K562 (cell line): ENCODE measurements around the gene PSORS1C1.

Source experiments
- EP300 ChIP-seq: IDR thresholded peaks from 2 replicates; pipeline ENCODE4 v1.6.1; 2012; ENCODE audit warnings: low read length, improper control_type of control experiment
- EZH2 ChIP-seq: IDR thresholded peaks from 2 replicates; pipeline ENCODE4 v1.6.1; 2012; ENCODE audit warnings: low read depth, mild to moderate bottlenecking, inconsistent platforms, low read length, borderline replicate concordance
- ILF3 ChIP-seq: fragments of 450-650 bp; IDR thresholded peaks from 2 replicates; pipeline ENCODE4 v1.6.1; 2018; ENCODE audit warnings: antibody characterized with exemption, mild to moderate bottlenecking, moderate library complexity, borderline replicate concordance
- SP2 ChIP-seq: IDR thresholded peaks from 2 replicates; pipeline ENCODE4 v1.6.1; 2011; ENCODE audit warnings: mild to moderate bottlenecking, low read depth, low read length, moderate library complexity; ENCODE audit not compliant: poor library complexity, severe bottlenecking; ENCODE audit errors: extremely low read depth
- ZFP36 ChIP-seq: fragments of 150-350 bp; IDR thresholded peaks from 2 replicates; pipeline ENCODE4 v1.6.1; 2018; ENCODE audit warnings: low read length, low read depth; ENCODE audit not compliant: partially characterized antibody
- ZFX ChIP-seq: sonication (generic); formaldehyde crosslinking; IDR thresholded peaks from 2 replicates; pipeline ENCODE4 v1.8.0; 2022; ENCODE audit warnings: mild to moderate bottlenecking, missing genetic modification reagents, moderate library complexity
- ZNF121 ChIP-seq: sonication (generic); formaldehyde crosslinking; conservative IDR thresholded peaks from 2 replicates; pipeline ENCODE4 v1.8.0; 2022; ENCODE audit warnings: missing genetic modification reagents
- ZNF3 ChIP-seq: fragments of 250-450 bp; sonication (Bioruptor Pico); IDR thresholded peaks from 2 replicates; pipeline ENCODE4 v1.5.0; 2021; ENCODE audit warnings: mild to moderate bottlenecking, moderate library complexity
- TF ChIP-seq, protein P1 (sequence below): sonication (generic); formaldehyde crosslinking; IDR thresholded peaks from 2 replicates; pipeline ENCODE4 v1.8.0; 2022; ENCODE audit warnings: missing genetic modification reagents, mild to moderate bottlenecking, moderate library complexity, borderline replicate concordance
- TF ChIP-seq, protein P2 (sequence below), 3 experiments: IDR thresholded peaks in 2 of 3; conservative IDR thresholded peaks in 1 of 3; 2 replicates each; pipeline ENCODE4 v1.5.1; 2011 to 2012; ENCODE audit warnings: low read length in 3 of 3, mild to moderate bottlenecking in 3 of 3, control low read depth in 2 of 3, improper control_type of control experiment in 1 of 3, inconsistent platforms in 1 of 3, low read depth in 1 of 3, mixed read lengths in 1 of 3, moderate library complexity in 1 of 3; ENCODE audit not compliant: insufficient read depth in 2 of 3
- TF ChIP-seq, protein P3 (sequence below), 2 experiments: fragments of 450-650 bp; formaldehyde crosslinking in 1 of 2; IDR thresholded peaks; 2 replicates each; pipeline versions ENCODE4 v1.4.0 to v1.6.1; 2014 to 2020; ENCODE audit warnings: mild to moderate bottlenecking in 2 of 2, borderline replicate concordance in 1 of 2, low read depth in 1 of 2
- TF ChIP-seq, protein P4 (sequence below): fragments of 150-350 bp; IDR thresholded peaks from 2 replicates; pipeline ENCODE4 v1.6.1; 2014; ENCODE audit warnings: low read depth, mild to moderate bottlenecking, low read length, borderline replicate concordance

DNA sequence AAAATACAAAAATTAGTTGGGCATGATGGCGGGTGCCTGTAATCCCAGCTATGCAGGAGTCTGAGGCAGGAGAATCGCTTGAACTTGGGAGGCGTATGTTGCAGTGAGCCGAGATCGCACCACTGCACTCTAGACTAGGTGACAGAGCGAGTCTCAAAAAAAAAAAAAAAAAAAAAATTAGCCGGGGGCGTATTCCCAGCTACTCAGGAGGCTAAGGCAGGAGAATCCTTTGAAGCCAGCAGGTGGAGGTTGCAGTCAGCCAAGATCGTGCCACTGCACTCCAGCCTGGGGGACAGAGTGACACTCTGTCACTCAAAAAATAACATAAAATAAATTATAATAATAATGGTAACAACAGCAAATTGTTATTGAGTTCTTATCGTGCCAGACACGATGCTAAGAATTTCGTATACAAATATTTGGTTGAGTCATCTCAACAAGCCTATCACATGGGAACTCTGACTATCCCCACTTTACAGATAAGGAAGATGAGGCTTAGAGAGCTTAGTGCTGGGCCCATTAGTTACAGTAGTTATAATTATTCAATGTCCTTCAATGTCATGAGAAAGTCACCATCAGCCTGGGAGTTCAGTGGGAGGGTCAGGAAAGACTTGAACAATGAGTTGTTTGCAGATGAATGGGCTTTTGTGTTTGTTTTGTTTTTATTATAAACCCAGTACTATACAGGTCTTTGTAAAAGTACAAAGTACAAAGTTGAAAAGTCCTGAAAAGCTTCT is 21.7 kb upstream of the PSORS1C1 start:
- TF ChIP-seq, protein P1, sequence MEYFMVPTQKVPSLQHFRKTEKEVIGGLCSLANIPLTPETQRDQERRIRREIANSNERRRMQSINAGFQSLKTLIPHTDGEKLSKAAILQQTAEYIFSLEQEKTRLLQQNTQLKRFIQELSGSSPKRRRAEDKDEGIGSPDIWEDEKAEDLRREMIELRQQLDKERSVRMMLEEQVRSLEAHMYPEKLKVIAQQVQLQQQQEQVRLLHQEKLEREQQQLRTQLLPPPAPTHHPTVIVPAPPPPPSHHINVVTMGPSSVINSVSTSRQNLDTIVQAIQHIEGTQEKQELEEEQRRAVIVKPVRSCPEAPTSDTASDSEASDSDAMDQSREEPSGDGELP (CRISPR knock-in tag) = no peak
- TF ChIP-seq ZNF3 (CRISPR knock-in tag) = no peak
- TF ChIP-seq ILF3 = no peak
- TF ChIP-seq ZFP36 = peak; percentile 16
- TF ChIP-seq, protein P2, sequence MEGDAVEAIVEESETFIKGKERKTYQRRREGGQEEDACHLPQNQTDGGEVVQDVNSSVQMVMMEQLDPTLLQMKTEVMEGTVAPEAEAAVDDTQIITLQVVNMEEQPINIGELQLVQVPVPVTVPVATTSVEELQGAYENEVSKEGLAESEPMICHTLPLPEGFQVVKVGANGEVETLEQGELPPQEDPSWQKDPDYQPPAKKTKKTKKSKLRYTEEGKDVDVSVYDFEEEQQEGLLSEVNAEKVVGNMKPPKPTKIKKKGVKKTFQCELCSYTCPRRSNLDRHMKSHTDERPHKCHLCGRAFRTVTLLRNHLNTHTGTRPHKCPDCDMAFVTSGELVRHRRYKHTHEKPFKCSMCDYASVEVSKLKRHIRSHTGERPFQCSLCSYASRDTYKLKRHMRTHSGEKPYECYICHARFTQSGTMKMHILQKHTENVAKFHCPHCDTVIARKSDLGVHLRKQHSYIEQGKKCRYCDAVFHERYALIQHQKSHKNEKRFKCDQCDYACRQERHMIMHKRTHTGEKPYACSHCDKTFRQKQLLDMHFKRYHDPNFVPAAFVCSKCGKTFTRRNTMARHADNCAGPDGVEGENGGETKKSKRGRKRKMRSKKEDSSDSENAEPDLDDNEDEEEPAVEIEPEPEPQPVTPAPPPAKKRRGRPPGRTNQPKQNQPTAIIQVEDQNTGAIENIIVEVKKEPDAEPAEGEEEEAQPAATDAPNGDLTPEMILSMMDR (IDR thresholded peaks at IDR 0.05 in 2 of 3, conservative IDR thresholded peaks at IDR 0.05 in 1 of 3; ENCODE audit: insufficient read depth in 2 of 3, low read depth in 1 of 3, low read length in 3 of 3) = no peak
- TF ChIP-seq, protein P3, sequence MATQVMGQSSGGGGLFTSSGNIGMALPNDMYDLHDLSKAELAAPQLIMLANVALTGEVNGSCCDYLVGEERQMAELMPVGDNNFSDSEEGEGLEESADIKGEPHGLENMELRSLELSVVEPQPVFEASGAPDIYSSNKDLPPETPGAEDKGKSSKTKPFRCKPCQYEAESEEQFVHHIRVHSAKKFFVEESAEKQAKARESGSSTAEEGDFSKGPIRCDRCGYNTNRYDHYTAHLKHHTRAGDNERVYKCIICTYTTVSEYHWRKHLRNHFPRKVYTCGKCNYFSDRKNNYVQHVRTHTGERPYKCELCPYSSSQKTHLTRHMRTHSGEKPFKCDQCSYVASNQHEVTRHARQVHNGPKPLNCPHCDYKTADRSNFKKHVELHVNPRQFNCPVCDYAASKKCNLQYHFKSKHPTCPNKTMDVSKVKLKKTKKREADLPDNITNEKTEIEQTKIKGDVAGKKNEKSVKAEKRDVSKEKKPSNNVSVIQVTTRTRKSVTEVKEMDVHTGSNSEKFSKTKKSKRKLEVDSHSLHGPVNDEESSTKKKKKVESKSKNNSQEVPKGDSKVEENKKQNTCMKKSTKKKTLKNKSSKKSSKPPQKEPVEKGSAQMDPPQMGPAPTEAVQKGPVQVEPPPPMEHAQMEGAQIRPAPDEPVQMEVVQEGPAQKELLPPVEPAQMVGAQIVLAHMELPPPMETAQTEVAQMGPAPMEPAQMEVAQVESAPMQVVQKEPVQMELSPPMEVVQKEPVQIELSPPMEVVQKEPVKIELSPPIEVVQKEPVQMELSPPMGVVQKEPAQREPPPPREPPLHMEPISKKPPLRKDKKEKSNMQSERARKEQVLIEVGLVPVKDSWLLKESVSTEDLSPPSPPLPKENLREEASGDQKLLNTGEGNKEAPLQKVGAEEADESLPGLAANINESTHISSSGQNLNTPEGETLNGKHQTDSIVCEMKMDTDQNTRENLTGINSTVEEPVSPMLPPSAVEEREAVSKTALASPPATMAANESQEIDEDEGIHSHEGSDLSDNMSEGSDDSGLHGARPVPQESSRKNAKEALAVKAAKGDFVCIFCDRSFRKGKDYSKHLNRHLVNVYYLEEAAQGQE (IDR thresholded peaks at IDR 0.05; ENCODE audit: borderline replicate concordance) = no peak
- TF ChIP-seq, protein P3 (CRISPR knock-in tag; IDR thresholded peaks at IDR 0.05; ENCODE audit: low read depth) = no peak
- no peak for TF ChIP-seq ZNF121
- TF ChIP-seq, protein P4, sequence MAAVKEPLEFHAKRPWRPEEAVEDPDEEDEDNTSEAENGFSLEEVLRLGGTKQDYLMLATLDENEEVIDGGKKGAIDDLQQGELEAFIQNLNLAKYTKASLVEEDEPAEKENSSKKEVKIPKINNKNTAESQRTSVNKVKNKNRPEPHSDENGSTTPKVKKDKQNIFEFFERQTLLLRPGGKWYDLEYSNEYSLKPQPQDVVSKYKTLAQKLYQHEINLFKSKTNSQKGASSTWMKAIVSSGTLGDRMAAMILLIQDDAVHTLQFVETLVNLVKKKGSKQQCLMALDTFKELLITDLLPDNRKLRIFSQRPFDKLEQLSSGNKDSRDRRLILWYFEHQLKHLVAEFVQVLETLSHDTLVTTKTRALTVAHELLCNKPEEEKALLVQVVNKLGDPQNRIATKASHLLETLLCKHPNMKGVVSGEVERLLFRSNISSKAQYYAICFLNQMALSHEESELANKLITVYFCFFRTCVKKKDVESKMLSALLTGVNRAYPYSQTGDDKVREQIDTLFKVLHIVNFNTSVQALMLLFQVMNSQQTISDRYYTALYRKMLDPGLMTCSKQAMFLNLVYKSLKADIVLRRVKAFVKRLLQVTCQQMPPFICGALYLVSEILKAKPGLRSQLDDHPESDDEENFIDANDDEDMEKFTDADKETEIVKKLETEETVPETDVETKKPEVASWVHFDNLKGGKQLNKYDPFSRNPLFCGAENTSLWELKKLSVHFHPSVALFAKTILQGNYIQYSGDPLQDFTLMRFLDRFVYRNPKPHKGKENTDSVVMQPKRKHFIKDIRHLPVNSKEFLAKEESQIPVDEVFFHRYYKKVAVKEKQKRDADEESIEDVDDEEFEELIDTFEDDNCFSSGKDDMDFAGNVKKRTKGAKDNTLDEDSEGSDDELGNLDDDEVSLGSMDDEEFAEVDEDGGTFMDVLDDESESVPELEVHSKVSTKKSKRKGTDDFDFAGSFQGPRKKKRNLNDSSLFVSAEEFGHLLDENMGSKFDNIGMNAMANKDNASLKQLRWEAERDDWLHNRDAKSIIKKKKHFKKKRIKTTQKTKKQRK = no peak
- no peak for TF ChIP-seq EZH2
- no peak for TF ChIP-seq ZFX (CRISPR knock-in tag)
- peak; percentile 28; the same call in 1 of the 2 replicates for TF ChIP-seq EP300
- no peak for TF ChIP-seq SP2
